GM04504 (cell line): ENCODE measurements around the gene EFEMP2.
"Not testable (repeated sequence)": the region's sequence is repeated elsewhere in the genome, so short reads cannot be mapped to it uniquely, and the experiment has no call there.

ENCODE experiments used
- DNase-seq: peaks from one replicate; pipeline ENCODE4 v3.0.0-alpha.2; 2012; ENCODE audit warnings: low read depth

Gene EFEMP2

GRCh38 chr11:65854161-65854592, 18.4 kb downstream of the EFEMP2 start:
- DNase-seq, result no peak

DNA sequence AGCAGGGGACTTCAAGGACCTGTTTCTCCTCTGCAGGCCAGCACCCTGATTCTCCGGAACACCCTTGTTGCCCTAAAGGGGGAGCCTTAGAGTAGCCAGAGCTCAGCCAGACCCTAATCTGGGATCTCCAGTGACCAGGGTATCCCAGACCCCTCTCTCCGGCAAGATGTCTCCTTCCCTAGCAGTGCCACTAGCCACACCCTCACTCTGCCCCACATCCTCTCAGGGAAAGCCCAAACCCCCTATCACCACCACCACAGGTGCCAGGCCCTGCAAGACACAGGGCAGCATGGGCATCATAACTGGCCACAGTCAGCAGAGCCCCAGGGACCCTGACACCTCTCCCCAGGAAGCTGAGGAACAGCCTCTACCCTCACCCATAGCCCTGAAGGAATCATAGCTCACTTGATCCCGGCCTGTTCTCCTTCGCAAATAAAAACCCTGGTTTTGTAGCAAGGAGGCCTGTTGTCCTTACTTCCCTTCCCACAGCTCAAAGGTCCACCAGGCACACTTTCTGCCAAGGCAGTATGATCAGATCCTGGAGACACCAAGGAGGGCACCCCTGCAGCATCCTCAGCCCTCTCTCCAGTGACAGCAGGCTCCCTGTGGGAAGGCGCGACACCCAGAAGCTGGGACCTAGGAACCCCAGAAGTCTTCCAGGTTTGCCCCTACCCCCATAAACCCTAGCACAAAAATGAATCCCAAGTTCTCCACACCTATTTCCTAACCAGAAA, 19.2 kb downstream of the EFEMP2 start:
- DNase-seq, result no peak

- DNase-seq, result no peak
These were observed 19.9 kb downstream of the EFEMP2 start for GRCh38 chr11:65852508-65853245.

DNA sequence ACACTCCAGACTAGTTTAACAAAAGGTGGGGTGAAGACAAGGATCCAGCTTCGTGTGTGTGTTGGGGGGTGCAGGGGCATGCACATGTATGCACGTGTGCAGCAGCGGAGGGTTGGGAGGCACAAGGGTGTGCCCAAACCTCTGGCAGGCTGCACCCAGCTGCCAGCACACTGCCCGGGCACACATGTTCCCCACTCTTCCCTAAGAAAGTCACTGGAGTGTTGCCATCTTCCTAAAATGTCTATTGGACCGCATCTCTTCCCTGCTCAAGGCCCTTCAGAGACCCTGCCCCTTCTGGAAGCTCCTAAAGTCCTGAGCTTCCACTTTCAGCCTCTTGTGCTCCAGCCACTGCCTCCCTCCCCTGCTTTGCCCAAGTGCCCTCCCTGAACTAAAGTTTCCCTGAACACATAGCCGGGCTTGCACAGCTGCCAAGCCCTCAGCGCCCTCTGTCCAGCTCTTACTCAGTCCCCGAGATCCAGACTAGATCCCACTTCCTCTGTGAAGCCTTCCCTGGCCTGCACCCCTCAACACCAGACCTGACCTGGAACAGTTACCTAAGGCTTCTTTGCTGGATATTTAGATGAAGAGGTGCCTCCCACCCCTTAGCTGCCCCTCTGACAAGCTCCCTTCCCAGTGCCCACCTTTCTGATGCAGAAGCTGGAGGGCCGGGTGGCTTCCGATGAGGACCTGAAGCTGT, 20.6 kb downstream of the EFEMP2 start:
- DNase-seq, result no peak

- DNase-seq, result no peak
These were observed 21.5 kb downstream of the EFEMP2 start for GRCh38 chr11:65851083-65851579.

GRCh38 chr11:65850217-65851082, 22.1 kb downstream of the EFEMP2 start:
- DNase-seq, result no peak

DNA sequence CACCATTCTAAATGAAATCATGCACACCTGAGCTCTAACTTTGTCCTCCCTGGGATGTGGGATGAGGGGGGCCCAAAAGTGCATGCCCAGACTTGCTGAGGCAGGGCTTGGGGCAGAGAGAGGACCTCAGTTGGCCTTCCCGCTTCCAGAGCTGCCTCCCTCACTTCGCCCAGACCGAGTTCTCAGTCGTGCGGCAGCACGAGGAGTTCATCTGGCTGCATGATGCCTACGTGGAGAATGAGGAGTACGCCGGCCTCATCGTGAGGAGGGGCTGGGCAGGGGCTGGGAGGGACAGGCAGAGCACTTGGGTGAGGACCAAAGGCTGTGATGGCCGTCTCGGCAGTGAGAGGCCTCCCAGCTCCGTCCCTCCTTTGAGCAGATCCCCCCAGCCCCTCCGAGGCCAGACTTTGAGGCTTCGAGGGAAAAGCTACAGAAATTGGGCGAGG, 22.8 kb downstream of the EFEMP2 start:
- DNase-seq, result no peak

DNA sequence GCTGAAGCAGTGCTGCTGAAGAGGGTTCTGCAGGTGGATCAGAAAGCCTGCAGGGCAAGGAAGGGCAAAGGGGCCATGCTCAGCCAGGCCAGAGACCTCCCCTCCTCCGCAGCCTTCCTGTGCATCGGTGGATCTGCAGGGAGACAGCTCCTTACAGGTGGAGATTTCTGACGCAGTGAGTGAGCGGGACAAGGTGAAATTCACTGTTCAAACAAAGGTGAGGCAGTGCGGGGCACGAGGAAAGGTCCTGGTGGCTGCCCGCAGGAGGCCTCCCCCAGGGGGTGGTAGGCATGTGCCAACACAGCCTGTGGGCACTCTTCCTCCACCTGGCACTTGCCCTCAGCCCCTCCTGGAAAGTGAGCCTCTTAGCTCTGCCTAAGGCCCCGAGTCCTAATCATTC, 23.2 kb downstream of the EFEMP2 start:
- no peak for DNase-seq

DNA sequence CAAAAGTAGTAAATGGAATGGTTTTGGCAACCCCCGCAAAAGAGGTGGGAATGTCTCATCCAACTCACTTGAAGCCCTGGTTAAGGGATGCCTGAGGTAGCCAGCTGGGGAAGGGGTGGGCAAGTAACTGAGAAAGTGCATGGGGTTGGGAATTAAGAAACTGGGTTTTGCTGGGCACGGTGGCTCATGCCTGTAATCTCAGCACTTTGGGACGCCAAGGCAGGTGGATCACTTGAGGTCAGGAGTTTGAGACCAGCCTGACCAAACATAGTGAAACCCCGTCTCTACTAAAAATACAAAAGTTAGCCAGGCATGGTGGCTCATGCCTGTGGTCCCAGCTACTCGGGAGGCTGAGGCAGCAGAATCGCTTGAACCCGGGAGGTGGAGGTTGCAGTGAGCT, 23.9 kb downstream of the EFEMP2 start:
- not testable (repeated sequence) for DNase-seq

- no peak for DNase-seq
These were observed 24.9 kb downstream of the EFEMP2 start for GRCh38 chr11:65847746-65848145.

GRCh38 chr11:65844231-65844872, 28.2 kb downstream of the EFEMP2 start:
- no peak for DNase-seq

GRCh38 chr11:65843811-65844210, 28.8 kb downstream of the EFEMP2 start:
- DNase-seq, result no peak

DNA sequence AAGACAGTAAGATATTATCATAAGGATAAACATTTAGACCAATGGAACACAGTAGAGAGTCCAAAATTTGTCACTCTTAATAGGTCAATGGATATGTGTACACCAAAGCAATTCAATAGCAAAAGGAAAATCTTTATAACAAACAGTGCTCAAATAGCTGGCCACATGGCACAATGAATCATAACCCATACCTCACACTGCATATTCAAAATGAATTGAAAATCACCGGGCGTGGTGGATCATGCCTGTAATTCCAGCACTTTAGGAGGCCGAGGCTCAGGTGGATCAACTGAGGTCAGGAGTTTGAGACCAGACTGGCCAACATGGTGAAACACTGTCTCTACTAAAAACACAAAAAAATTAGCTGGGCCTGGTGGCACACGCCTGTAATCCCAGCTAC, 30.5 kb downstream of the EFEMP2 start:
- no peak for DNase-seq

DNA sequence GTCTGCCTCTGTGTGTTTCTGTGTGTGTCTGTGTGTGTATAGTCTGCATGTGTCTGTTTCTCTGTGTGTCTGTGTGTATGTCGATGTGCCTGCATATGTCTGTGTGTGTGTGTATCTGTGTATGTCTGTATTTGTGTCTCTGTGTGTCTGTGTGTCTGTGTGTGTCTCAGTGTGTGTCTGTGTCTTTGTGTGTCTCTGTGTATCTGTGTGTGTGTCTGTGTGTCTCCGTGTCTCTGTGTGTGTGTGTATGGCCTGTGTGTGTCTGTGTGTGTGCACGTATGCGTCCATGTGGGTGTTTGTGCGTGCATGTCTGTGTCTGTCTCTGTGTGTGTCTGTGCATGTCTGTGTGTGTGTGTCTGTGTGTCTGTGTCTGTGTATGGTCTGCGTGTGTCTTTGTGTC, 38.4 kb downstream of the EFEMP2 start:
- DNase-seq, result no peak

DNA sequence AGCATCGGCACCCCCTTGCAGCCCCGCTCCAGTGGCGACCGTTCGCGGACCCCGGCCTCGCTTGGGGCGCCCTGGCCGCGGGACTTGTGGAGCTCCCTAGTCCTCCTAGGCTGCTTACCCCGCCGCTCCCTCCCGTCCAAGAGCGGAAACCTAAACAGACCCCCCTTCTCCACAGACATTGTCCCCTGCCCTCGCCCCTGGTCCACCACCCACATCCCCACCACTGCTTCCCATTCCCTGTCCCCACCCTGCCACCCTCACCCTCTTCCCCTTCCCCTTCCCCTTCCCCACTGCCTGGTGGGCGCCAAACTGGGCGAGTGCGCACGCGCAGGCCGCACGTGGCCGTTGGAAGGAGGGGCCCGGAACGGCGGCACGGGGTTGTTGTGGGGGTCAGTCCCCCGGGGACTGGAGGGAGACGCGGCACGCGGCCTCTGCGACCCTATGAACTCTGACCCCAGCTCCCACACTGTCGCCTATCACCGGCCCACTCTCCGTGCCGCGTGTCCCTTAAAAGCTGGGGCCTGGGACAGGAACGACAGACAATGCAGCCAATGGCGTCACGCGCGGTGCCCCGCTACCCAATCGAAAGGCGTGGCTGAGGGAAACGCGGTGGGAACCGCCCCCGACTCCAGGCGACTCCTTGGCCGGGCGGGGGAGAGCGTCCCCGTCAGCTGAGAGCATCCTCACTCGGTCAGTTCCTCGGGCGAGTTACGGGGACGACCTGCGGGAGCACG, 39.1 kb downstream of the EFEMP2 start, which contains the start of gene SNX32:
TSS of gene SNX32 (plus strand) at position 667 of the 734 bp plus-strand sequence. CDS start 103 bp downstream, outside the sequence.
- DNase-seq, result peak; percentile 80

GRCh38 chr11:65832231-65832630, 40.4 kb downstream of the EFEMP2 start:
- DNase-seq, result not testable (repeated sequence)

GRCh38 chr11:65829459-65829858, 43.1 kb downstream of the EFEMP2 start:
- DNase-seq, result no peak

GRCh38 chr11:65826984-65827735, 45.4 kb downstream of the EFEMP2 start:
- DNase-seq, result no peak

DNA sequence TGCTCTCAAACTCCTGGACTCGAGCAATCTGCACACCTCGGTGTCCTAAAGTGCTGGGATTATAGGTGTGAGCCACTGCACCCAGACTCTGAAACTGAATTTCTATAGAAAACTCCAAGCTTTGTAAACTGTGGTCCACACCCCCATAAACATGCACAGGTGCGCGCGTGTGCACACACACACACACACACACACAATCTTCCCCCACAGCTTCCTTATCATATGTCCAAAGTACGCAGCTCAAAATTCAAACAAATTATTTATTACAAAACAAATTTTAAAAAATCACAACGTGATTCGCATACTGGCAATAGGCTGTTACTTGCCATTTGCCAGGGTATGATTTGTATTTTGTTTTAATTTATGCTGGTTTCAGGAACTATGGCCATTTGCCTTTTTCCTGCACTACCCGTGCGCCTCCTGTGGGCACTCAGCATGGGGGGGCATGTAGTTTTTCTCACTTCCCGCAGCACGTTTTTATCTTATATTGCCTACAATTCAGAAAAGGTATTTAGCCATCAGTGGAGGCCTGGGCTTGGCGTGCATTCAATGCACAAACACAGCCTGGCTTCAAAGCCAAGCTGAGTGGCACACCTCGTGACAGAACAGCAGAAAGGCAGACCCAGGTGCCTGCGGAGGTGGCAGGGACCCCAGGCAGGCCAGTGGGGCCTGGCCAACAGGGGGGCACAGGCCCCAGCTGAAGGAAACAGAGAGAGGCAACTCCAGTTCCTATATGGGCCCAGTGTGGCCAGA, 49.6 kb downstream of the EFEMP2 start:
- no peak for DNase-seq
